Superior temporal gyrus (tissue), 1 donor: ENCODE data around the gene TDRD12.
"Not testable (repeated sequence)": the region's sequence is repeated elsewhere in the genome, so short reads cannot be mapped to it uniquely, and the experiment has no call there.

Experiments
- DNase-seq: peaks from one replicate; pipeline ENCODE4 v3.0.0-alpha.2; 2016; ENCODE audit errors: extremely low spot score

TDRD12 gene

DNA sequence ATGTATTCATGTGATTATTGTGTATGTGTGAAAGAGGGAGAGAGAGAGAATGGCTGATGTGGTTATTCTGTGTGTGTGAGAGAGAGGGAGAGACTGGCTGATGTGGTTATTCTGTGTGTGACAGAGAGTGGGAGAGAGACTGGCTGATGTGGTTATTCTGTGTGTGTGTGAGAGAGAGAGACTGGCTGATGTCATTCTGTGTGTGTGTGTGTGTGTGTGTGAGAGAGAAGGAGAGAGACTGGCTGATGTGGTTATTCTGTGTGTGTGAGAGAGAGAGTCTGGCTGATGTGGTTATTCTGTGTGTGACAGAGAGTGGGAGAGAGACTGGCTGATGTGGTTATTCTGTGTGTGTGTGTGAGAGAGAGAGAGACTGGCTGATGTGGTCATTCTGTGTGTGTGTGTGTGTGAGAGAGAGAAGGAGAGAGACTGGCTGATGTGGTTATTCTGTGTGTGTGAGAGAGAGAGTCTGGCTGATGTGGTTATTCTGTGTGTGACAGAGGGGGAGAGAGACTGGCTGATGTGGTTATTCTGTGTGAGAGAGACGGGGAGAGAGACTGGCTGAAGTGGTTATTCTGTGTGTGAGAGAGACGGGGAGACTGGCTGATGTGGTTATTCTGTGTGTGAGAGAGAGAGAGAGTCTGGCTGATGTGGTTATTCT, 26.2 kb downstream of the TDRD12 start:
- not testable (repeated sequence) for DNase-seq

DNA sequence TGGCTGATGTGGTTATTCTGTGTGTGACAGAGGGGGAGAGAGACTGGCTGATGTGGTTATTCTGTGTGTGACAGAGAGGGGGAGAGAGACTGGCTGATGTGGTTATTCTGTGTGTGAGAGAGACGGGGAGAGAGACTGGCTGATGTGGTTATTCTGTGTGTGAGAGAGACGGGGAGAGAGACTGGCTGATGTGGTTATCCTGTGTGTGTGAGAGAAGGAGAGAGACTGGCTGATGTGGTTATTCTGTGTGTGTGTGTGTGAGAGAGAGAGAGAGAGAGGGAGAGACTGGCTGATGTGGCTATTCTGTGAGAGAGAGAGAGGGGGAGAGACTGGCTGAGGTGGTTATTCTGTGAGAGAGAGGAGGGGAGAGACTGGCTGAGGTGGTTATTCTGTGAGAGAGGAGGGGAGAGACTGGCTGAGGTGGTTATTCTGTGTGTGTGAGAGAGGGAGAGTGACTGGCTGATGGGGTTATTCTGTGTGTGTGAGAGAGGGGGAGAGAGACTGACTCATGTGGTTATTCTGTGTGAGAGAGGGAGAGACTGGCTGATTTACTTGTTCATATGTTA, 27.1 kb downstream of the TDRD12 start:
- peak; percentile 16 for DNase-seq

DNA sequence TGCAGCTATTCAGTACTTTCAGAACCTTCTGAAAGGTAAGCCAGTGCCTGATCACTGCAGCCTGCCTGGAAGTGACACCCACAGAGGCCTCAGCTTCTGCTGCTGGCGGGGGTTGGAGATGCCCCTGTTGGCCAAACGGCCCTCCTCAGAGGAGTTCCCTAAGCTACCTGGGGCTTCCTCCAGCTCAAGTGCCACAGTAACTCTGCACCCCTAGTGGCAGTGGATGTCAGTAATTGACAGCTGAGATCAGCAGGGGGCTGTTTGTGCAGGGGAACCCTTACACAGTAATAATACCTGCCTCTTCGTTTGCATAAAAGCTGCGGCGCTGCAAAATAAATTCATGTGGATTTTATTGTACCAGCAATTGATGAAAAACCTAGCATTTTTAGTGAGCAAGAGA, 28.9 kb downstream of the TDRD12 start:
- DNase-seq: no peak

DNA sequence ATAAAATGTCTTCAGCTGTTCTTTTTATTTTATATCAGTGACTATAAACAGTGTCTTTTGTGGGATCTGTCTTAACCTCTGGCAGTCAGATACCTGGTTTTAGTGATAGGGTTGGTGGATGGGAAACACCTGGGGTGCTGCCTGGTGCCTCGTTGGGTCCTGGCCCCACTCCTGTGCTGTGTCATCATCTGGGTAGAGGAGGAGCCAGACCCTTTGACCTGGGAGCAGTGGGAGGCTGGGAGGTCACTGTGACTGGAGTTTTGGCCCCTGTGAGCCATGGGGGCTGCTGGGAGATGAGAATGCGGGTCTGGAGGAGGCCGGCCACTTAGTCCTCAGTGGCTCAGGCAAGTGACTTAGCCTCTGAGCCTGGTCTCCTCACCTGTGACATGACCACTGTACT, 29.4 kb downstream of the TDRD12 start:
- DNase-seq: no peak

DNA sequence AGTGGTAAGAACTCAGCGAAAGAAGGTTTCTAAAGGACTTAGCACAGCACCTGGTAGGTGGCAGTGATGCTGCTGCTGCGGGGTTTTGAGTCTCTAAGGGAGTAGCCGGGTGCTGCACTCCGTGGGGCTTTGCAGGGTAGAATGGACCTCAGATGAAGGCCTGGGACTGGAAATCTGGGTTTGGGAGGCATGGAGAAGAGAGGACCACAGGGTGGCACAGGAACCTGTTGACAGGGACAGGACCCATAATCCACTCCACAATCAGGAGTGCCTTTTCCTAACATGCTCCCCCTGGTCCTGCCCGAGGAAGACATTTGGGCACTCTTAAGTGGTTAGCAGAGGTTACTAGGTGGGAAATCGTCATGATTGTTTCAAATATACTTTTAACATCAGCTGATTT, 29.8 kb downstream of the TDRD12 start:
- no peak for DNase-seq

DNA sequence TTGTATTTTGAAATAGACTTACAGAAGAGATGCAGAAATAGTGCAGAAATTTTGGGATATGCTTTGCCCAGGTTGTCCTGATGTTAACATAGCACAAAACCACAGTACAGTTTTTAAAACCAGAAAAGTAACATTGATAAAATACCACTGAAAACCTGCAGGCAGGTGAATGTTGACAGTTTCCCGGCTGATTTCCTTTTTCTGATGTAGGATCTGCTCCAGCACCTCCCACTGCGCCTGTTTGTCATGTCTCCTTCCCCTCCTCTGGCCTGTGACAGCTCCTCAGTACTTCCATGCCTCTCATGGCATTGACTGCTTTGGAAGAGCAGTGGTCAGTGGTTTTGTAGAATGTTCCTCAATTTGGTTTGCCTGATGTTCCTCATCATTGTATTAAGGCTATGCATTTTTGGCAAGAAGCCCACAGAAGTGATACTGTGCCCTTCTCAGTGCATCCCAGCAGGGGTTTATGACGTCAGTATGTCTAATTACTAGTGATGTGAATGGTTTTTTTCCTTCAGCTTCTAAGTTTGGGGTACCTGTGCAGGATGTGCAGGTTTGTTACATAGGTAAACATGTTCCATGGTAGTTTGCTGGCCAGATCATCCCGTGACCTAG, 31.0 kb downstream of the TDRD12 start:
- DNase-seq: no peak

DNA sequence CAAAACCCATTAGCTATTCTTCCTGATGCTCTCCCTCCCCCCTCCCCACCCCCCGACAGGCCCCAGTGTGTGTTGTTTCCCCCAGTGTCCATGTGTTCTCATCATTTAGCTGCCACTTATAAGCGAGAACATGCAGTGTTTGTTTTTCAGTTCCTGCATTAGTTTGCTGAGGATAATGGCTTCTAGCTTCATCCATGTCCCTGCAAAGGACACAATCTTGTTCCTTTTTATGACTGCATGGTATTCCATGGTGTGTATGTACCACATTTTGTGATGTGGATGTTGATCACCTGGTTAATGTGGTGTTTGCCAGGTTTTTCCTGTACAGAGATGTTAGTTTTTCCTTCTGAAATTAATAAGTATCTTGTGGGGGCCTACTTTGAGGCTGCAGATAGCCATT, 31.5 kb downstream of the TDRD12 start:
- DNase-seq: no peak

DNA sequence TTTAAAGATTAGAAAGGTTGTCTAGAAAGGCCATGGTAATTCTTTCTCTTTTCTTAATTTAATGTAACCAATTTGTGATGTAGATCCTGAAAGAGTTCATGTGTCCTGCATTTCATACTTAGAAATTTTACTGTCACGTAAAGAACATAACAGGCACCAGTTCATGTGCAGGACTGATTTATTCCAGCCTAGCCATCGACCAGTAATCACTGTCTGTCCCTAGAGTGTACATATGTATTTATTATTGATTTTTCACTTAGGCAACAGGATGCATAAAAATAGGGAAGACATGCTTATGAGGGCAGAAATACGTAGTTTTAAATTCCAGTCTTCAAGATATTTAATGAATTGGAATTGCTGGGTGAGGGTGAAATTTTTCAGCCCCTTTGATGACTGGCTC, 37.6 kb downstream of the TDRD12 start:
- DNase-seq: no peak

DNA sequence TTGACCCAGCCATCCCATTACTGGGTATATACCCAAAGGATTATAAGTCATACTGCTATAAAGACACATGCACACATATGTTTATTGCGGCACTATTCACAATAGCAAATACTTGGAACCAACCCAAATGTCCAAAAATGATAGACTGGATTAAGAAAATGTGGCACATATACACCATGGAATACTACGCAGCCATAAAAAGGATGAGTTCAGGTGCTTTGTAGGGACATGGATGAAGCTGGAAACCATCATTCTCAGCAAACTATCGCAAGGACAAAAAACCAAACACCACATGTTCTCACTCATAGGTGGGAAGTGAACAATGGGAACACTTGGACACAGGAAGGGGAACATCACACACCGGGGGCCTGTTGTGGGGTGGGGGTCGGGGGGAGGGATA, 45.8 kb downstream of the TDRD12 start:
- not testable (repeated sequence) for DNase-seq

DNA sequence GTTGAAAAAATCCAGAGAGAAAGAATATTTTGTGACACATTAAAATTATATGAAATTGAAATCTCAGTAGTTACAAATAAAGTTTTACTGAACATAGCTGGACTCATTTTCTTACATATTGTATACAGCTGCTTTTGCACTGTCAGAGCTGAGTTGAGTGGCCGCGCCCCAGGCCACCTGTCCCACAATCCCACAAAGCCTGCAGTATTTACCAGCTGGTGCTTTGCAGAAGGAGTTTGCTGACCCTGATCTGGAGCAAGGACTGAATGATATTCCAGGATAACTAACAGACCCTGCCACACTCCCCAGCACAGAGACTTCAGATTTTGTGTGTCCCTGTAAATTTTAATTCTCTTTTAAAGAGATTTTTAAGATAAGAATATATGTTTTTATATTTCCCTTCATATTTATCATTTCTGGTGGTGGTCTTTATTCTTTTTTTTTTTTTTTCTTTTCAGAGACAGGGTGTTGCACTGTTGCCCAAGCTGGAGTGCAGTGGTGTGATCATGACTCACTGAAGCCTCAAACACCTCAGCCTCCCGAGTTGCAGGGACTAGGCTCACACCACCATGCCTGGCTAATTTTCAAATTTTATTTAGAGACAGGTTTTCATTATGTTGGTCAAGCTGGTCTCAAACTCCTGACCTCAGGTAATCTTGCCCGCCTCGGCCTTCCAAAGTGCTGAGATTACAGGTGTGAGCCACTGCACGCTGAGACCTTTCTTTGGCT, 48.5 kb downstream of the TDRD12 start:
- no peak for DNase-seq

DNA sequence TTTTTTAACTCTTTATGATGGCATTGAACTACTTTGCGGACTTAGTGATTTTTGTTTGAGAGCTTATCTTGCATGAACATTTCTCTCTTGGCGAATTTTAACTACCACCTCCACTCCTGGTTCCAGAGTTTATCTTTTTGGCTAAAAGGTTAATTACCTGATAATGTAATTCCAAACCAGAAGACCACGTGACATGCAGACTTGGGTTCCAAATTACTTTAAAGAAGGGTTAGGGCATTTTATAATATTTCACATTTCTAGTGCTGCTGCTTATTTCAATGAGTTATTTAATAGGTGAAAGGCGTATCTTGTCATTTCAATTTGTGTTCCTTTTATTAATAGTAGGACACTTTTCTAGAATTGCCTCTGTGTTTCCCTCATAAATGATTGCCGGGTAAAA, 52.0 kb downstream of the TDRD12 start:
- no peak for DNase-seq

DNA sequence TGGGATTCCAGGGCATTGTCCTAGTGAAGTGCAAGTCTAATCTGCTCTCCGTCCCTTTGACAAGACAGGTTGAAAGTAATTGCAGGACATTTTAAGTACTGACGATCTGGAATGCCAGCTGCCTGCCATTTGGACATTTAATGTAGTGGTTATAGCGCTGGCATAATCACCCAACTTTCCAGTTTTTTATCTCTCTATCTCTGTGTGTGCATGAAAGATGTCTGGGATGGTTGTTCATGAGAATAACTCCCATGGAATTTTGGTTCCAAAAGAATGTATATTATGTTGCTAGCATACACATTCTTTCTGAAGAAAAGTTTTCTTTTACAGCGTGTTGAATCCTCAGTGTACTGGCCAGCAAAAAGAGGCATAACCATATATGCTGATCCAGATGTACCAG, 53.6 kb downstream of the TDRD12 start:
- DNase-seq: no peak

DNA sequence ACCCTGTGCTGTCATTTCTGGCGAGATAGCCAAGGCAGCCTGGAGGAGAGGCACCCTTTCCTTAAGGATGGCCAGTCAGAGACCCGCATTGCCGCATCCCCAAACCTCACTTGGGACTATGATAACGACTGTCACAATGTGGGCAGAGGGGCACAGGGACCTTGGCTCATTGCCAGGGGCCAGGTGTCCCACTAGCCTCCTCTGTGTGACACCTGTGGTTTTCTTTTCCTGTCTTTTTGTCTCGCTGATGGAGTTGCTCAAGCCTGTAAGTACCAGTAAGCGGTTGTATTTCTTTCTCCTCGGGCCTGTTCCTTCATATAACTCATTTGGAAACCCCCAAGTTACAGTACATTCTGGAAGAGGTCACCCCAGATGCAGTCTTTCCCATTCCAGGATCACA, 59.5 kb downstream of the TDRD12 start:
- DNase-seq: no peak

DNA sequence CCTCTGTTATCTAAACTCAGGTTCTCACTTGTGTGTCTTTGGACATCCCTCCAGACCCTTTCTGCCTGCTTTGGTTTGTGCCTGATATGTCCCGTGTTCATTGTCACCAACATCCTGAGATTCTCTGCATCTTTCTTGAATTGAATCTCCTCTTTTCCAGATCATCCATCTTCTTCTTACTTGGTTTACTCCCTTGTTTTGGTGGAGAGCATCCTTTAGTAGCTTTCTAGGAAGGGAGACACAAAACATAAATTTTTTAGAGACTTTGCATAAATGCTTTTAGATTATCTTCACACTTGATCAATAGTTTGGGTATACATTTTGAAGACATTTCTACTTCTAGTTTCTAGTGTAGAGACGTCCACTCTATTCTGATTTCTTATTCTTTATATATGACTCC, 61.7 kb downstream of the TDRD12 start:
- DNase-seq: no peak

DNA sequence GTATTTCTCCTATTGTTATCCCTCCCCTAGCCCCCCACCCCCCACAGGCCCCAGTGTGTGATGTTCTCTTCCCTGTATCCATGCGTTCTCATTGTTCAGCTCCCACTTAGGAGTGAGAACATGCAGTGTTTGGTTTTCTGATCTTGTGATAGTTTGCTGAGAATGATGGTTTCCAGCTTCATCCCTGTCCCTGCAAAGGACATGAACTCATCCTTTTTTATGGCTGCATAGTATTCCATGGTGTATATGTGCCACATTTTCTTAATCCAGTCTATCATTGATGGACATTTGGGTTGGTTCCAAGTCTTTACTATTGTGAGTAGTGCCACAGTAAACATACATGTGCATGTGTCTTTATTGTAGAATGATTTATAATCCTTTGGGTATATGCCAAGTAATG, 62.5 kb downstream of the TDRD12 start:
- not testable (repeated sequence) for DNase-seq

DNA sequence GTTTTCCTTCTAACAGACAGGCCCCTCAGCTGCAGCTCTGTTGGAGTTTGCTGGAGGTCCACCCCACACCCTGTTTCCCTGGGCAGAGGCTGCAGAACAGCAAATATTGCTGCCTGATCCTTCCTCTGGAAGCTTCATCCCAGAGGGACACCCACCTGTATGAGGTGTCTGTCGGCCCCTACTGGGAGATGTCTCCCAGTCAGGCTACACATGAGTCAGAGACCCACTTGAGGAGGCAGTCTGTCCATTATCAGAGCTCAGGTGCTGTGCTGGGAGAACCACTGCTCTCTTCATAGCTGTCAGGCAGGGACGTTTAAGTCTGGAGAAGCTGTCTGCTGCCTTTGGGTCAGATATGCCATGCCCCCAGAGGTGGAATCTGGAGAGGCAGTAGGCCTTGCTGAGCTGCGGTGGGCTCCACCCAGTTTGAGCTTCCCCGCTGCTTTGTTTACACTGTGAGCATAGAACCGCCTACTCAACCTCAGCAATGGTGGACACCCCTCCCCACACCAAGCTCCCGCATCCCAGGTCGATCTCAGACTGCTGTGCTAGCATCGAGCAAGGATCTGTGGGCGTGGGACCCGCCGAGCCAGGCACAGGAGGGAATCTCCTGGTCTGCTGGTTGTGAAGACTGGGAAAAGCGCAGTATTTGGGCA, 67.7 kb downstream of the TDRD12 start:
- not testable (repeated sequence) for DNase-seq

DNA sequence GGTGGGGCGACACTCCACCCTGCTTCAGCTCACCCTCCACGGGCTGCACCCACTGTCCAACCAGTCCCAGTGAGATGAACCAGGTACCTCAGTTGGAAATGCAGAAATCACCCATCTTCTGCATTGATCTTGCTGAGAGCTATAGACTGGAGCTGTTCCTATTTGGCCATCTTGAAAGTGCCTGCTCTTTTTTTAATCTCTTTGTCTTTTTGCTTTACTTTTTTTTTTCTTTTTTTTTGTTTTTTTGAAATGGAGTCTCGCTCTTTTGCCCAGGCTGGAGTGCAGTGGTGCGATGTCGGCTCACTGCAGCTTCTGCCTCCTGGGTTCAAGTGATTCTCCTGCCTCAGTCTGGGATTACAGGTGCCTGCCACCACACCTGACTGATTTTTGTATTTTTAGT, 68.3 kb downstream of the TDRD12 start:
- not testable (repeated sequence) for DNase-seq

DNA sequence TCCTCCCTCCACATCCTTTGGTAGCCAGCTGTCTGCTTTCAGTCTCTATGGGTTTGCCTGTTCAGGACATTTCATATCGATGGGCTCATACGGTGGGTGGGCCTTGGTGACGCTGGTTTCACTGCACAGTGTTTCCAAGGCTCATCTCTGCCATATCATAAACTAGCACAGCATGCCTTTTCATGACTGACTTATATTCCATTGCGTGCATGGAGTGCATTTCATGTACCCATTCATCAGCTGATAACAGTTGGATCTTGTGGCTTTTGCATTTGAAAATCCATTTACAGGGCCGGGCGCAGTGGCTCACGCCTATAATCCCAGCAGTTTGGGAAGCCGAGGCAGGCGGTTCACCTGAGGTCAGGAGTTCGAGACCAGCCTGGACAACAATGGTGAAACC, 69.9 kb downstream of the TDRD12 start:
- DNase-seq: no peak

DNA sequence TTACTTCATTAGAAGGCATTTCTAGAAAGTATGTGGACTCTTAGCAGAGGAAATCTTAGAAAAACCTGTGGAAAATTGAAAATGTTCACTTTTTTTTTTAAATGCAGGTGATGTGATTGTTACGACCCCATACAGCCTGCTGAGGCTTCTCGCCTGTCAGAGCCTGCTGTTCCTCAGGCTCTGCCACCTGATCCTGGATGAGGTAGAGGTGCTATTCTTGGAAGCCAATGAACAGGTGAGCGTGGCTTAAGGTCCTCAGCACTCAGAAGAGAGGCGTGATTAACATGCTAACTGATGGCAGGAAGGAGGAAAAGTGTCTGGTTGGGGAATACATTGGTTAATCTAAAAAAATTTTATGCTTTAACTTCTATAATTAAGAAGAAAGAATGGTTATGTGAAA, 78.6 kb downstream of the TDRD12 start:
- no peak for DNase-seq

DNA sequence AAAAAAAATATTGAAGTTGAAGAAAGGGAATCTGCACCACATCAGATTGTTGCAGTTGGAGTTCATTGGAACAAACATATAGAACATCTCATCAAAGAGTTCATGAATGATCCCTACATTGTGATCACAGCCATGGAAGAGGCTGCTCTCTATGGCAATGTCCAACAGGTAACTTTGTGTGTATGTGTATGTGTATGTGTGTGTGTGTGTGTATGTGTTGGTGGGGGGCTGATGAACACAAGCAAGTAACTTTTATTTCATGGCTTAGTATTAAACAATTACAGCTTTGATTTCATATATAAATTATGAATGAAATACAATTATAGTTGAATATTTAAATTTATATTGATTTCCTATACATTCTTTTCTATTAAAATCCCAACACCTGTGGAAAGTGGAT, 80.6 kb downstream of the TDRD12 start:
- DNase-seq: no peak

DNA sequence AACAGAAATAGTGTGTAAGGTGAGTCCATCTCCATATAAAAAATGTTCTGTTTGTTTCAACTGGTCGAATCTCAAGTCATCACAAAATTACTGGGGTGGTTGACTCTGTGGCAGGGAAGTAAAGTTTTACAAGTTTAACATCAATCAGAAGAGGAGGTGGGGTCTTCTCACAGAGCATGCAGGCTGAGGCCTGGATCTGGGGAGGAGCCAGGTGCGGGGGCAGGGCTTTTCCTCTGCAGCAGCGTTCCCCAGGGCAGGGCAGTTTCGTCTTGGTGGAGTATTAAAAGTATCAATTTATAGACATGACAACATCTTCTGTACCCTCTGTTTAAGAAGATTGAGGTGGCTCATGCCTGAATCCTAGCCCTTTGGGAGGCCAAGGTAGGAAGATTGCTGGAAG, 81.2 kb downstream of the TDRD12 start:
- DNase-seq: no peak

DNA sequence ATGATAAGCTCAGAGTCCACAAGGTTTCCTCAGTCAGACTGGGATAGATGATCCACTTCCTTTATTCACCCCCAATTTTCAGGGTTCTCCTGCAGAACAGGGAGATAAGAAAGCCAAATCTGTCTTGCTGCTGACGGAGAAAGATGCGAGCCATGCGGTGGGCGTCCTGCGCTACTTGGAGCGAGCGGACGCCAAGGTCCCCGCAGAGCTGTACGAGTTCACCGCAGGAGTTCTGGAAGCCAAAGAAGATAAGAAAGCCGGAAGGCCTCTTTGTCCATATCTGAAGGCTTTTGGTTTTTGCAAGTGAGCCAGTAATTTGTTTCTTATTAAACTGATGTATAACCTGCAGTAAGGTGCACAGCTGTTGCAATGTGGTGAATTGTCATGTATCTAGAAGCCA, 83.3 kb downstream of the TDRD12 start:
- DNase-seq: no peak
